Osteoblast (primary cell): Measurements from ENCODE around the gene IL17REL. TPM values are rescaled to one million over a fixed set of nuclear protein-coding genes. Genes with fewer than 3 reads are reported as not detected.

ENCODE experiments used
- DNase-seq: peaks from one replicate; pipeline ENCODE4 v3.0.0; 2011; ENCODE audit warnings: low spot score, mixed read lengths; ENCODE audit not compliant: insufficient read length; ENCODE audit errors: missing footprints
- H2AFZ ChIP-seq: 2 replicates; pipeline ENCODE4 v1.6.0; 2011; ENCODE audit warnings: mild to moderate bottlenecking, low read length
- H3K27ac ChIP-seq: 2 replicates; pipeline ENCODE4 v1.5.1; 2011; ENCODE audit warnings: mild to moderate bottlenecking, low read depth, low read length, moderate library complexity
- H3K27me3 ChIP-seq: 2 replicates; pipeline ENCODE4 v1.6.0; 2012; ENCODE audit warnings: mild to moderate bottlenecking, control low read depth, inconsistent platforms, low read length, moderate library complexity; ENCODE audit not compliant: insufficient read depth
- H3K36me3 ChIP-seq: 2 replicates; pipeline ENCODE4 v1.5.1; 2011; ENCODE audit warnings: mild to moderate bottlenecking, low read length, control low read depth, moderate library complexity; ENCODE audit not compliant: insufficient read depth
- H3K4me1 ChIP-seq: 2 replicates; pipeline ENCODE4 v1.5.1; 2011; ENCODE audit warnings: mild to moderate bottlenecking, low read length, control low read depth, moderate library complexity; ENCODE audit not compliant: insufficient read depth
- H3K4me2 ChIP-seq: 2 replicates; pipeline ENCODE4 v1.6.0; 2011; ENCODE audit warnings: mild to moderate bottlenecking, low read length; ENCODE audit not compliant: insufficient read depth
- H3K4me3 ChIP-seq: fragments of 200-600 bp; sonication (generic); 3 replicates; pipeline ENCODE4 v1.5.1; 2012; ENCODE audit warnings: mild to moderate bottlenecking, low read length, inconsistent platforms; ENCODE audit not compliant: insufficient read depth
- H3K79me2 ChIP-seq: 2 replicates; pipeline ENCODE4 v1.6.0; 2012; ENCODE audit warnings: mild to moderate bottlenecking, low read length, control low read depth, inconsistent platforms; ENCODE audit not compliant: insufficient read depth
- H3K9me3 ChIP-seq: 2 replicates; pipeline ENCODE4 v1.5.1; 2011; ENCODE audit warnings: low read depth, low read length, control low read depth
- H4K20me1 ChIP-seq: 2 replicates; pipeline ENCODE4 v1.6.0; 2012; ENCODE audit warnings: mild to moderate bottlenecking, low read length, control low read depth; ENCODE audit not compliant: insufficient read depth
- CTCF ChIP-seq: IDR thresholded peaks from 2 replicates; pipeline ENCODE4 v1.5.1; 2011; ENCODE audit warnings: mild to moderate bottlenecking, low read depth, low read length, moderate library complexity; ENCODE audit errors: extremely low read depth
- total RNA-seq: library from RNA; depleted of rRNA; stranded (reverse); fragments of >200 nt; gene quantifications from 2 replicates; pipeline ENCODE4 v1.2.3, GENCODE V29; 2012

The IL17REL gene
- total RNA-seq, 1 donor: not detected

GRCh38 chr22:49969751-49970527 is 42.6 kb downstream of the IL17REL start:
- Histone ChIP-seq H3K36me3 (no peaks in the 10 kb centered on the region), H4K20me1 (no peaks in the 10 kb centered on the region), H3K27ac (no peak overlapping the region), H3K27me3 (no peaks in the 10 kb centered on the region), H3K79me2 (peaks cover 4% of the 10 kb centered on the region), H3K4me3 (no peak overlapping the region), H3K9me3 (no peaks in the 10 kb centered on the region), H2AFZ (no peak overlapping the region), H3K4me2 (no peak overlapping the region), H3K4me1 (peaks cover 20% of the 10 kb centered on the region)
- no peak for TF ChIP-seq CTCF
- peak; percentile 78 for DNase-seq

DNA sequence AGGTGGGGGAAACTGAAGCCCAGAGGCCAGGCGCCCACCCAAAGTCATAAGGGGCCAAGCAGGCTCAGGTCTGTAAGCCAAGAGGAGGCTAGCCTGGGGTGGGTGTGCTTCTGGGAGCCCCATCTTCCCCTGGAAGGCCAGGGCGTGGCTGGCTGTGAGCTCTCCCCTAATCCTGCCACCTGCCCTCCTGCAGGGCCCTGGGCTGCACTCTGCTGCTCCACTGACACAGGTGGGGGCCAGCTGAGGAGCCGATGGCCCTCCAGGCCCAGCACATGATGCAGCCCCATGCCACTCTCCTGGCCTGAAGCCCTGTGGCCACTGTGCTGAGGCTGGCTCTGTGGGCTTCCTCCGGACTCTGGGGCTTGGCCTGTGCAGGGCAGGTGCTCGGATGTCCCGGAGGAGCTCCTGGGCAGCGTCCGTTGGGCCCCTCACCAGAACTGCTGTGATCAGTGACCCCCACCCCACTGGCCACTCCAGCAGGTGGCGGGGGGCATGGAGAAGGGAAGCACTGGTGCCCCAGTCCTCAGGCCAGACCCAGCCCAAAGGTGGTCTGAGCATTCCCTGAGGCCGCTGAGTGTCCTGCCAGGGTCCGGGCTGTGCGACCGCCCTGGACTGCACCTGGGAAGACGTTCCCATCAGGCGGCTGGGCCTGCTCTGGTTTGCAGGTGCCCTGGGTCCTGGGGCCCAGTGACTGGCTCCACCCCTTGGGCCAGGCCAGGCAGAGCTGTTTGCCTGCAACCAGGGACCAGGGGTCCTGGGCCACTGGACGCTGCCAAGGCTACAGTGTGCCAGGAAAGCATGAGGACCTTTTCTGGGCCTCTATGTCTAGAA is 43.5 kb downstream of the IL17REL start:
- H3K9me3 ChIP-seq: no peaks in the 10 kb centered on the region
- H3K79me2 ChIP-seq: peaks cover 12% of the 10 kb centered on the region
- DNase-seq: peak; percentile 77
- peaks cover 20% of the 10 kb centered on the region for H3K4me1 ChIP-seq
- H3K4me3 ChIP-seq: no peak overlapping the region
- H3K36me3 ChIP-seq: no peaks in the 10 kb centered on the region
- no peak overlapping the region for H2AFZ ChIP-seq
- no peak for TF ChIP-seq CTCF
- peaks cover under 1% of the 10 kb centered on the region for H4K20me1 ChIP-seq
- H3K27me3 ChIP-seq: no peaks in the 10 kb centered on the region
- no peak overlapping the region for H3K4me2 ChIP-seq
- no peak overlapping the region for H3K27ac ChIP-seq

GRCh38 chr22:49968313-49968830 is 44.2 kb downstream of the IL17REL start:
- H2AFZ ChIP-seq: no peak overlapping the region
- peaks cover 22% of the 10 kb centered on the region for H3K4me1 ChIP-seq
- no peak overlapping the region for H3K27ac ChIP-seq
- peaks cover 6% of the 10 kb centered on the region for H3K36me3 ChIP-seq
- H3K79me2 ChIP-seq: peaks cover 18% of the 10 kb centered on the region
- peaks cover 2% of the 10 kb centered on the region for H4K20me1 ChIP-seq
- H3K4me3 ChIP-seq: no peak overlapping the region
- H3K4me2 ChIP-seq: no peak overlapping the region
- no peak for DNase-seq
- H3K9me3 ChIP-seq: no peaks in the 10 kb centered on the region
- no peak for TF ChIP-seq CTCF
- no peaks in the 10 kb centered on the region for H3K27me3 ChIP-seq
